Neural cell (in vitro differentiated cells): ENCODE data around the gene ACOXL. TPM values are rescaled to one million over a fixed set of nuclear protein-coding genes. Genes with fewer than 3 reads are reported as not detected.

Experiments used
- H2AFZ ChIP-seq: fragments of 200-600, 300-800 bp; sonication (generic), shearing (Covaris generic); 2 replicates; pipeline ENCODE4 v1.6.0; 2014; ENCODE audit warnings: low read depth, mild to moderate bottlenecking, antibody characterized with exemption, low read length, moderate library complexity
- H3F3A ChIP-seq: fragments of 200-600 bp; shearing (Covaris generic); 2 replicates; pipeline ENCODE4 v1.6.1; 2016; ENCODE audit warnings: mild to moderate bottlenecking, moderate library complexity, mixed read lengths, antibody characterized with exemption, low read length; ENCODE audit not compliant: insufficient read depth, poor library complexity, severe bottlenecking
- H3K27ac ChIP-seq: fragments of 200-600, 300-800 bp; sonication (generic), shearing (Covaris generic); 2 replicates; pipeline ENCODE4 v1.5.1; 2014; ENCODE audit warnings: mild to moderate bottlenecking, low read length, moderate library complexity
- H3K27me3 ChIP-seq: fragments of 300-800, 200-600 bp; sonication (generic), shearing (Covaris generic); 2 replicates; pipeline ENCODE4 v1.6.0; 2014; ENCODE audit warnings: mild to moderate bottlenecking, low read depth, low read length, moderate library complexity; ENCODE audit not compliant: insufficient read depth
- H3K36me3 ChIP-seq: fragments of 300-800, 200-600 bp; sonication (generic), shearing (Covaris generic); 2 replicates; pipeline ENCODE4 v1.5.1; 2014; ENCODE audit warnings: mild to moderate bottlenecking, antibody characterized with exemption, low read length, moderate library complexity; ENCODE audit not compliant: insufficient read depth
- H3K4me2 ChIP-seq: fragments of 300-800, 200-600 bp; sonication (generic), shearing (Covaris generic); 2 replicates; pipeline ENCODE4 v1.6.0; 2014; ENCODE audit warnings: mild to moderate bottlenecking, low read length
- H3K4me3 ChIP-seq: fragments of 300-800, 200-600 bp; sonication (generic), shearing (Covaris generic); 2 replicates; pipeline ENCODE4 v1.5.1; 2014; ENCODE audit warnings: mild to moderate bottlenecking, low read length, moderate library complexity
- H3K79me2 ChIP-seq: fragments of 200-600 bp; shearing (Covaris generic); replicated peaks from 2 replicates; pipeline ENCODE4 v1.6.0; 2014; ENCODE audit warnings: mild to moderate bottlenecking, low read length, moderate library complexity; ENCODE audit not compliant: insufficient read depth
- H3K9ac ChIP-seq: fragments of 300-800, 200-600 bp; sonication (generic), shearing (Covaris generic); 2 replicates; pipeline ENCODE4 v1.6.1; 2016; ENCODE audit warnings: mild to moderate bottlenecking, low read length, mixed read lengths
- H3K9me2 ChIP-seq: fragments of 200-600 bp; shearing (Covaris generic); 2 replicates; pipeline ENCODE4 v1.6.1; 2016; ENCODE audit warnings: mild to moderate bottlenecking, low read length, mixed read lengths; ENCODE audit not compliant: insufficient read depth
- H3K9me3 ChIP-seq: fragments of 200-600, 300-800 bp; sonication (generic), shearing (Covaris generic); 2 replicates; pipeline ENCODE4 v1.6.1; 2016; ENCODE audit warnings: mild to moderate bottlenecking, mixed run types, low read length, moderate library complexity, mixed read lengths
- H4K20me1 ChIP-seq: fragments of 200-600 bp; shearing (Covaris generic); 2 replicates; pipeline ENCODE4 v1.6.1; 2016; ENCODE audit warnings: mild to moderate bottlenecking, mixed run types; ENCODE audit not compliant: insufficient read depth
- EP300 ChIP-seq: fragments of 450-650 bp; conservative IDR thresholded peaks from 2 replicates; pipeline ENCODE4 v1.6.1; 2014; ENCODE audit warnings: antibody characterized with exemption, mild to moderate bottlenecking, moderate library complexity; ENCODE audit not compliant: poor library complexity, severe bottlenecking
- EZH2 ChIP-seq: fragments of 200-600, 300-800 bp; shearing (Covaris generic), sonication (generic); IDR thresholded peaks from 2 replicates; pipeline ENCODE4 v1.6.1; 2014; ENCODE audit warnings: antibody characterized with exemption, low read length, borderline replicate concordance, mild to moderate bottlenecking; ENCODE audit not compliant: insufficient read depth, poor library complexity, severe bottlenecking
- MXI1 ChIP-seq: fragments of 450-650 bp; conservative IDR thresholded peaks from 2 replicates; pipeline ENCODE4 v1.6.1; 2014; ENCODE audit warnings: antibody characterized with exemption, mild to moderate bottlenecking; ENCODE audit not compliant: poor library complexity, severe bottlenecking
- POLR2AphosphoS5 ChIP-seq: IDR thresholded peaks from 2 replicates; pipeline ENCODE4 v1.6.1; 2012
- RAD21 ChIP-seq: fragments of 450-650 bp; conservative IDR thresholded peaks from 2 replicates; pipeline ENCODE4 v1.6.1; 2014; ENCODE audit warnings: antibody characterized with exemption, mild to moderate bottlenecking, moderate library complexity
- SMC3 ChIP-seq: fragments of 450-650 bp; conservative IDR thresholded peaks from 2 replicates; pipeline ENCODE4 v1.6.1; 2014; ENCODE audit warnings: antibody characterized with exemption, mild to moderate bottlenecking, moderate library complexity; ENCODE audit not compliant: poor library complexity
- TAF1 ChIP-seq: IDR thresholded peaks from 2 replicates; pipeline ENCODE4 v1.6.1; 2012; ENCODE audit warnings: low read depth
- polyA plus RNA-seq: library from polyadenylated mRNA; depleted of rRNA; stranded (reverse); fragments of >200 nt; gene quantifications from 2 replicates; pipeline ENCODE4 v1.2.3, GENCODE V29; 2014
- TF ChIP-seq, protein P1 (sequence below): IDR thresholded peaks from 2 replicates; pipeline ENCODE4 v1.6.1; 2012; ENCODE audit warnings: borderline replicate concordance
- TF ChIP-seq, protein P2 (sequence below): fragments of 450-650 bp; IDR thresholded peaks from 2 replicates; pipeline ENCODE4 v1.5.1; 2014; ENCODE audit warnings: antibody characterized with exemption, mild to moderate bottlenecking, moderate library complexity; ENCODE audit not compliant: poor library complexity, severe bottlenecking

ACOXL gene
- polyA plus RNA-seq, 1 donor from 2014 or later: not detected

DNA sequence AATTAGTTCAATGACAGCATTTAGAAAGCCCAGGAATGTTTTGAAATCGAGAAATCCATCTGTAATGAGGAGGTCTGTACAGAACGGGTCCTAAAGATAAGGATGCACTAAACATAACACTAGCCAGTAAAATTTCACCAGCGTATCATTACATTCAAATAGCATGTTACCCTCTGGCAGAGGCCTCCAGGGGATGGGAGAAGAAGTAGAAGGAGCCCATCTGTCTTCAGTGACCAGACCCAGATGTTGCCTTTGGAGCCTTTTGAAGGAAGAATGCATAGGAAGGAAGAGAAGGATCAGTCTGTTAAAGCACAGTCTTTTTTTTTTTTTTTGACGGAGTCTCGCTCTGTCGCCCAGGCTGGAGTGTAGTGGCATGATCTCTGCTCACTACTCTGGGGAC lies 302.2 kb downstream of the ACOXL start:
- Histone ChIP-seq H3K79me2 (no peaks in the 10 kb centered on the region), H3K4me2 (no peak overlapping the region), H3K27me3 (no peaks in the 10 kb centered on the region), H4K20me1 (no peaks in the 10 kb centered on the region), H3K4me3 (no peak overlapping the region), H3K9me2 (no peaks in the 10 kb centered on the region), H3K9ac (no peak overlapping the region), H2AFZ (no peak overlapping the region), H3K36me3 (no peaks in the 10 kb centered on the region), H3F3A (no peaks in the 10 kb centered on the region), H3K9me3 (no peaks in the 10 kb centered on the region), H3K27ac (no peak overlapping the region)
- no peak for TF ChIP-seq TAF1
- TF ChIP-seq, protein P1, sequence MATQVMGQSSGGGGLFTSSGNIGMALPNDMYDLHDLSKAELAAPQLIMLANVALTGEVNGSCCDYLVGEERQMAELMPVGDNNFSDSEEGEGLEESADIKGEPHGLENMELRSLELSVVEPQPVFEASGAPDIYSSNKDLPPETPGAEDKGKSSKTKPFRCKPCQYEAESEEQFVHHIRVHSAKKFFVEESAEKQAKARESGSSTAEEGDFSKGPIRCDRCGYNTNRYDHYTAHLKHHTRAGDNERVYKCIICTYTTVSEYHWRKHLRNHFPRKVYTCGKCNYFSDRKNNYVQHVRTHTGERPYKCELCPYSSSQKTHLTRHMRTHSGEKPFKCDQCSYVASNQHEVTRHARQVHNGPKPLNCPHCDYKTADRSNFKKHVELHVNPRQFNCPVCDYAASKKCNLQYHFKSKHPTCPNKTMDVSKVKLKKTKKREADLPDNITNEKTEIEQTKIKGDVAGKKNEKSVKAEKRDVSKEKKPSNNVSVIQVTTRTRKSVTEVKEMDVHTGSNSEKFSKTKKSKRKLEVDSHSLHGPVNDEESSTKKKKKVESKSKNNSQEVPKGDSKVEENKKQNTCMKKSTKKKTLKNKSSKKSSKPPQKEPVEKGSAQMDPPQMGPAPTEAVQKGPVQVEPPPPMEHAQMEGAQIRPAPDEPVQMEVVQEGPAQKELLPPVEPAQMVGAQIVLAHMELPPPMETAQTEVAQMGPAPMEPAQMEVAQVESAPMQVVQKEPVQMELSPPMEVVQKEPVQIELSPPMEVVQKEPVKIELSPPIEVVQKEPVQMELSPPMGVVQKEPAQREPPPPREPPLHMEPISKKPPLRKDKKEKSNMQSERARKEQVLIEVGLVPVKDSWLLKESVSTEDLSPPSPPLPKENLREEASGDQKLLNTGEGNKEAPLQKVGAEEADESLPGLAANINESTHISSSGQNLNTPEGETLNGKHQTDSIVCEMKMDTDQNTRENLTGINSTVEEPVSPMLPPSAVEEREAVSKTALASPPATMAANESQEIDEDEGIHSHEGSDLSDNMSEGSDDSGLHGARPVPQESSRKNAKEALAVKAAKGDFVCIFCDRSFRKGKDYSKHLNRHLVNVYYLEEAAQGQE: no peak
- TF ChIP-seq SMC3: no peak
- TF ChIP-seq EP300: no peak
- no peak for TF ChIP-seq RAD21
- TF ChIP-seq EZH2: no peak
- TF ChIP-seq POLR2AphosphoS5: no peak
- TF ChIP-seq, protein P2, sequence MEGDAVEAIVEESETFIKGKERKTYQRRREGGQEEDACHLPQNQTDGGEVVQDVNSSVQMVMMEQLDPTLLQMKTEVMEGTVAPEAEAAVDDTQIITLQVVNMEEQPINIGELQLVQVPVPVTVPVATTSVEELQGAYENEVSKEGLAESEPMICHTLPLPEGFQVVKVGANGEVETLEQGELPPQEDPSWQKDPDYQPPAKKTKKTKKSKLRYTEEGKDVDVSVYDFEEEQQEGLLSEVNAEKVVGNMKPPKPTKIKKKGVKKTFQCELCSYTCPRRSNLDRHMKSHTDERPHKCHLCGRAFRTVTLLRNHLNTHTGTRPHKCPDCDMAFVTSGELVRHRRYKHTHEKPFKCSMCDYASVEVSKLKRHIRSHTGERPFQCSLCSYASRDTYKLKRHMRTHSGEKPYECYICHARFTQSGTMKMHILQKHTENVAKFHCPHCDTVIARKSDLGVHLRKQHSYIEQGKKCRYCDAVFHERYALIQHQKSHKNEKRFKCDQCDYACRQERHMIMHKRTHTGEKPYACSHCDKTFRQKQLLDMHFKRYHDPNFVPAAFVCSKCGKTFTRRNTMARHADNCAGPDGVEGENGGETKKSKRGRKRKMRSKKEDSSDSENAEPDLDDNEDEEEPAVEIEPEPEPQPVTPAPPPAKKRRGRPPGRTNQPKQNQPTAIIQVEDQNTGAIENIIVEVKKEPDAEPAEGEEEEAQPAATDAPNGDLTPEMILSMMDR: no peak
- TF ChIP-seq MXI1: no peak

DNA sequence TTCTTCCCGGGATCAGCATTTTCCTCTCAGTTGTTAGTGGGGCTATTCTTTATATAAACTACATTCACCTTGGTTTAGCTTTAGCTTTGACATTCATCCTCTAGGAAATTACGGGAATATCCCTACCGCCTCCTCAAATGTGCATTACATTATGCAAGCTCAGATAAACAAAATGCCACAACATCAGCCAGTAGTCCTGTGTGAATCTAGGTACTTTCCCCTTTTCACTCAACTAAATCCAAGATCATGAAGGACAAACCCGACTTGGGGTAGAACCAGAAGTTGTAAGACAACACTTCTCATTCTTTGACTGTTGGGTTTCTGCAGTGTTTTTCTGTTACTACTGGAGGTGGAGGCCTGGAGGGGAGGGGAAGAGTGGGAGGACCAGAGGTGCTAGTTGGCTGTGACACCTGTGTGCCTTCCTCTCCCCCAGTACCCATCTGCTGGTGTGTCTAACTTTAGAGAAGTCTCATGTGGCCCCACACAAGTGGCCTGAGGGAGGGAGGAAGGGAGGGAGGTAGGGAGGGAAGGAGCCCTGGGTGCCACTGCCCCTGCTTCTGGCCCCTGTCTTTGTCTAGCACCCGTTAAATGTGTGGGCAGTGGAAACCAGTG lies 303.6 kb downstream of the ACOXL start:
- H3K36me3 ChIP-seq: no peaks in the 10 kb centered on the region
- TF ChIP-seq, protein P1: no peak
- TF ChIP-seq SMC3 (no peak), EZH2 (no peak), TAF1 (no peak), EP300 (no peak), POLR2AphosphoS5 (no peak), RAD21 (no peak), MXI1 (no peak)
- TF ChIP-seq, protein P2: no peak
- H3K27me3 ChIP-seq: no peaks in the 10 kb centered on the region
- H3K79me2 ChIP-seq: no peaks in the 10 kb centered on the region
- no peak overlapping the region for H2AFZ ChIP-seq
- H3K4me3 ChIP-seq: no peak overlapping the region
- H3K9ac ChIP-seq: no peak overlapping the region
- no peaks in the 10 kb centered on the region for H4K20me1 ChIP-seq
- H3K9me2 ChIP-seq: no peaks in the 10 kb centered on the region
- no peak overlapping the region for H3K27ac ChIP-seq
- no peak overlapping the region for H3K4me2 ChIP-seq
- no peaks in the 10 kb centered on the region for H3F3A ChIP-seq
- no peaks in the 10 kb centered on the region for H3K9me3 ChIP-seq
